Activated naive CD4-positive, alpha-beta T cell treated with anti-CD3 and anti-CD28 coated beads for 36 hours (primary cell): ENCODE data around the gene RASL10A. TPM values are rescaled to one million over a fixed set of nuclear protein-coding genes. Genes with fewer than 3 reads are reported as not detected.

ENCODE experiments used
- CTCF ChIA-PET: fragments of 350-600 bp; sonication (Branson Sonifier 250); formaldehyde crosslinking; loops from one replicate; lab custom pipeline; 2021; ENCODE audit warnings: antibody characterized with exemption; lab: Charles Lee
- DNase-seq: peaks from one replicate; pipeline ENCODE4 v3.0.0-alpha.2; 2020
- H3K27ac Mint-ChIP-seq: one replicate; pipeline ENCODE4 v1.8.0; 2021; ENCODE audit warnings: mild to moderate bottlenecking, mixed read lengths
- H3K27me3 Mint-ChIP-seq: one replicate; pipeline ENCODE4 v1.8.0; 2021; ENCODE audit warnings: low read depth, mixed read lengths
- H3K36me3 Mint-ChIP-seq: one replicate; pipeline ENCODE4 v1.8.0; 2021; ENCODE audit warnings: low read depth, mixed read lengths
- H3K4me1 Mint-ChIP-seq: one replicate; pipeline ENCODE4 v1.8.0; 2021; ENCODE audit warnings: low read depth, mixed read lengths
- H3K4me3 Mint-ChIP-seq: one replicate; pipeline ENCODE4 v1.8.0; 2021; ENCODE audit warnings: mild to moderate bottlenecking, moderate library complexity, mixed read lengths
- H3K9me3 Mint-ChIP-seq: one replicate; pipeline ENCODE4 v1.8.0; 2021; ENCODE audit warnings: mixed read lengths
- intact Hi-C: fragments of 100-400 bp; cut with micrococcal nuclease; formaldehyde crosslinking; loops from one replicate; pipeline ENCODE4 v1.15.1; 2023
- total RNA-seq, 2 experiments: library from RNA; stranded (reverse); gene quantifications; one replicate each; pipeline ENCODE4 v1.2.3, GENCODE V29; 2021

Gene RASL10A
- total RNA-seq, 2 experiments from 2014 or later = not detected

GRCh38 chr22:29313576-29314466, 1.7 kb downstream of the RASL10A start:
- no peaks in the 10 kb centered on the region for H3K9me3 Mint-ChIP-seq
- DNase-seq = no peak
- no peaks in the 10 kb centered on the region for H3K36me3 Mint-ChIP-seq
- H3K4me3 Mint-ChIP-seq = no peak overlapping the region
- H3K27me3 Mint-ChIP-seq = peaks cover 39% of the 10 kb centered on the region
- peaks cover 23% of the 10 kb centered on the region for H3K4me1 Mint-ChIP-seq
- CTCF ChIA-PET = interaction anchor here (0.6 to 2.3 kb wide), 9 partner anchors 10 to 1378 kb away, joined by 3 to 9 read pairs (median 3); partner anchors contain the start of gene KREMEN1
- H3K27ac Mint-ChIP-seq = no peak overlapping the region
- intact Hi-C loops = no loop called here

GRCh38 chr22:29313126-29313575, 2.3 kb downstream of the RASL10A start:
- intact Hi-C loops = no loop called here
- Mint-ChIP-seq H3K4me3 (no peak overlapping the region), H3K36me3 (no peaks in the 10 kb centered on the region), H3K4me1 (peaks cover 23% of the 10 kb centered on the region), H3K9me3 (no peaks in the 10 kb centered on the region), H3K27ac (no peak overlapping the region), H3K27me3 (peaks cover 39% of the 10 kb centered on the region)
- CTCF ChIA-PET = interaction anchor here (0.6 to 2.3 kb wide), 8 partner anchors 9 to 1377 kb away, joined by 3 to 9 read pairs (median 4); partner anchors contain the start of gene KREMEN1
- DNase-seq = peak; percentile 37

GRCh38 chr22:29312218-29313125, 3.0 kb downstream of the RASL10A start:
- Mint-ChIP-seq H3K4me3 (no peak overlapping the region), H3K9me3 (no peaks in the 10 kb centered on the region), H3K36me3 (no peaks in the 10 kb centered on the region), H3K4me1 (peaks cover 24% of the 10 kb centered on the region), H3K27me3 (peaks cover 42% of the 10 kb centered on the region), H3K27ac (no peak overlapping the region)
- DNase-seq = no peak
- intact Hi-C loops = no loop called here
- CTCF ChIA-PET = interaction anchor here (0.7 to 2.3 kb wide), 6 partner anchors 11 to 240 kb away, joined by 3 to 9 read pairs (median 4); partner anchors contain the start of gene KREMEN1

- Mint-ChIP-seq H3K4me1 (peaks cover 26% of the 10 kb centered on the region), H3K4me3 (no peak overlapping the region), H3K27ac (no peak overlapping the region), H3K27me3 (peaks cover 40% of the 10 kb centered on the region), H3K9me3 (no peaks in the 10 kb centered on the region), H3K36me3 (no peaks in the 10 kb centered on the region)
- intact Hi-C loops = no loop called here
- CTCF ChIA-PET = interaction anchor here (1.0 to 2.3 kb wide), 2 partner anchors 10 to 42 kb away, joined by 3 to 9 read pairs; no protein-coding TSS in a partner anchor
- DNase-seq = no peak
These were observed 3.9 kb downstream of the RASL10A start for GRCh38 chr22:29311464-29312217.

- H3K27ac Mint-ChIP-seq = no peak overlapping the region
- H3K4me1 Mint-ChIP-seq = peaks cover 30% of the 10 kb centered on the region
- DNase-seq = peak; percentile 81
- H3K27me3 Mint-ChIP-seq = peaks cover 38% of the 10 kb centered on the region
- H3K4me3 Mint-ChIP-seq = no peak overlapping the region
- intact Hi-C loops = no loop called here
- no peaks in the 10 kb centered on the region for H3K36me3 Mint-ChIP-seq
- CTCF ChIA-PET = no interaction called here
- H3K9me3 Mint-ChIP-seq = no peaks in the 10 kb centered on the region
These were observed 4.6 kb downstream of the RASL10A start for GRCh38 chr22:29310863-29311339.

- CTCF ChIA-PET = no interaction called here
- H3K4me1 Mint-ChIP-seq = peaks cover 30% of the 10 kb centered on the region
- H3K27me3 Mint-ChIP-seq = peaks cover 42% of the 10 kb centered on the region
- H3K36me3 Mint-ChIP-seq = no peaks in the 10 kb centered on the region
- no peaks in the 10 kb centered on the region for H3K9me3 Mint-ChIP-seq
- no peak for DNase-seq
- intact Hi-C loops = no loop called here
- H3K27ac Mint-ChIP-seq = no peak overlapping the region
- no peak overlapping the region for H3K4me3 Mint-ChIP-seq
These were observed 5.2 kb downstream of the RASL10A start for GRCh38 chr22:29310065-29310862.

- Mint-ChIP-seq H3K9me3 (no peaks in the 10 kb centered on the region), H3K4me1 (peaks cover 27% of the 10 kb centered on the region), H3K36me3 (no peaks in the 10 kb centered on the region), H3K27me3 (peaks cover 42% of the 10 kb centered on the region), H3K4me3 (no peak overlapping the region), H3K27ac (no peak overlapping the region)
- no peak for DNase-seq
- CTCF ChIA-PET = no interaction called here
- intact Hi-C loops = no loop called here
These were observed 6.0 kb downstream of the RASL10A start for GRCh38 chr22:29309332-29310064.

GRCh38 chr22:29308791-29309262, 6.7 kb downstream of the RASL10A start:
- intact Hi-C loops = no loop called here
- peaks cover 39% of the 10 kb centered on the region for H3K27me3 Mint-ChIP-seq
- CTCF ChIA-PET = no interaction called here
- no peak for DNase-seq
- peaks cover 20% of the 10 kb centered on the region for H3K4me1 Mint-ChIP-seq
- H3K36me3 Mint-ChIP-seq = no peaks in the 10 kb centered on the region
- H3K9me3 Mint-ChIP-seq = no peaks in the 10 kb centered on the region
- no peak overlapping the region for H3K27ac Mint-ChIP-seq
- no peak overlapping the region for H3K4me3 Mint-ChIP-seq

GRCh38 chr22:29308148-29308790, 7.2 kb downstream of the RASL10A start:
- Mint-ChIP-seq H3K4me3 (no peak overlapping the region), H3K36me3 (no peaks in the 10 kb centered on the region), H3K4me1 (peaks cover 16% of the 10 kb centered on the region), H3K9me3 (no peaks in the 10 kb centered on the region), H3K27ac (no peak overlapping the region), H3K27me3 (peaks cover 33% of the 10 kb centered on the region)
- intact Hi-C loops = no loop called here
- CTCF ChIA-PET = no interaction called here
- DNase-seq = no peak

- Mint-ChIP-seq H3K9me3 (no peaks in the 10 kb centered on the region), H3K36me3 (no peaks in the 10 kb centered on the region), H3K4me1 (peaks cover 11% of the 10 kb centered on the region), H3K27me3 (peaks cover 27% of the 10 kb centered on the region), H3K27ac (no peak overlapping the region), H3K4me3 (peak overlapping the region; percentile 64)
- no peak for DNase-seq
- intact Hi-C loops = no loop called here
- CTCF ChIA-PET = no interaction called here
These were observed 7.8 kb downstream of the RASL10A start for GRCh38 chr22:29307596-29308147.
